GM21367 (cell line): ENCODE measurements around the gene GNG7.
"Not testable (repeated sequence)": the region's sequence is repeated elsewhere in the genome, so short reads cannot be mapped to it uniquely, and the experiment has no call there.

Experiments used
- ATAC-seq: cut with Tn5 transposase; IDR thresholded peaks from one replicate; pipeline ENCODE4 v1.9.1; 2021; ENCODE audit not compliant: unreplicated experiment

GNG7 gene

GRCh38 chr19:2476451-2477140 is 225.9 kb downstream of the GNG7 start:
- peak; percentile 5 for ATAC-seq

GRCh38 chr19:2475702-2476450 is 226.6 kb downstream of the GNG7 start, which contains the start of gene GADD45B:
Gene GADD45B (plus strand): TSS chr19:2476127. CDS start chr19:2476359, 232 bp downstream.
- ATAC-seq = peak; percentile 33

- ATAC-seq = no peak
Measured at GRCh38 chr19:2475018-2475701, 227.3 kb downstream of the GNG7 start.

- peak; percentile 21 for ATAC-seq
Measured at GRCh38 chr19:2474232-2475017, 228.1 kb downstream of the GNG7 start.

GRCh38 chr19:2469915-2470200 is 232.6 kb downstream of the GNG7 start:
- not testable (repeated sequence) for ATAC-seq

GRCh38 chr19:2469102-2469914 is 233.2 kb downstream of the GNG7 start:
- ATAC-seq = no peak

GRCh38 chr19:2468596-2468995 is 233.9 kb downstream of the GNG7 start:
- no peak for ATAC-seq

GRCh38 chr19:2464389-2464788 is 238.1 kb downstream of the GNG7 start:
- no peak for ATAC-seq

GRCh38 chr19:2463694-2464093 is 238.8 kb downstream of the GNG7 start:
- ATAC-seq = not testable (repeated sequence)

- no peak for ATAC-seq
Measured at GRCh38 chr19:2462635-2463421, 239.7 kb downstream of the GNG7 start.

- no peak for ATAC-seq
Measured at GRCh38 chr19:2461751-2462634, 240.5 kb downstream of the GNG7 start.
